ES-I3 (cell line): Measurements from ENCODE around the gene HK3.
"Not testable (repeated sequence)": the region's sequence is repeated elsewhere in the genome, so short reads cannot be mapped to it uniquely, and the experiment has no call there.

Experiments used
- H3K36me3 ChIP-seq: 2 replicates; pipeline ENCODE4 v1.6.1; 2013; ENCODE audit warnings: mild to moderate bottlenecking, low read length, control low read depth, moderate library complexity; ENCODE audit not compliant: insufficient read depth
- H3K4me1 ChIP-seq: 2 replicates; pipeline ENCODE4 v1.6.1; 2013; ENCODE audit warnings: mild to moderate bottlenecking, control low read depth, low read length; ENCODE audit not compliant: insufficient read depth
- H3K9ac ChIP-seq: 2 replicates; pipeline ENCODE4 v1.6.1; 2013; ENCODE audit warnings: low read depth, mild to moderate bottlenecking, low read length, moderate library complexity
- H3K9me3 ChIP-seq: 2 replicates; pipeline ENCODE4 v1.6.1; 2013; ENCODE audit warnings: mild to moderate bottlenecking, low read length, moderate library complexity; ENCODE audit not compliant: control insufficient read depth, insufficient read depth

The HK3 gene

DNA sequence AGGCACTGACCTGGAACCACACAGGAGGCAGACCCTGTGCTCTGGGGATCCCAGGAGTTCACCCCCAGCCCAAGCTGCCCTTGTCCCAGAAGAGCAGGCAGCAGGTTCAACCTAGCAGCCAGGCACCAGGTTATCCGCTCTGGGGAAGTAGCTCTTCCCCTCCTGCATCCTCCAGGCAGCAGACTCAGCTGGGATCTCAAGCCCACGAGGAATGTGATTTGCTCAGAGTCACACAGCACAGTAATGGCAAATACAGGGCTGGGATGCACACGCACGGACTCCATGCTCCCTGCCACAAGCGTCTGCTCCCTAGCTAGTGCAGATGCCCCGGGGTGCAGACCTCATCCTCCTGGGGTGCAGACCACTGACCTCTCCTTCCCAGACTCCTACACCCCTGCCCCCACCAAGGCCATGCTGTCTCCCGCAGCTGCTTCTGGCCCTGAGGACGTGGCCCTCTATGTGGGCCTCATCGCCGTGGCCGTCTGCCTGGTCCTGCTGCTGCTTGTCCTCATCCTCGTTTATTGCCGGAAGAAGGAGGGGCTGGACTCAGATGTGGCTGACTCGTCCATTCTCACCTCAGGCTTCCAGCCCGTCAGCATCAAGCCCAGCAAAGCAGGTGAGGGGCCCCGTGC, 25.5 kb downstream of the HK3 start:
- no peaks in the 10 kb centered on the region for H3K36me3 ChIP-seq
- no peaks in the 10 kb centered on the region; the same call in 1 of the 2 replicates for H3K4me1 ChIP-seq
- H3K9ac ChIP-seq = no peak overlapping the region
- no peaks in the 10 kb centered on the region for H3K9me3 ChIP-seq

DNA sequence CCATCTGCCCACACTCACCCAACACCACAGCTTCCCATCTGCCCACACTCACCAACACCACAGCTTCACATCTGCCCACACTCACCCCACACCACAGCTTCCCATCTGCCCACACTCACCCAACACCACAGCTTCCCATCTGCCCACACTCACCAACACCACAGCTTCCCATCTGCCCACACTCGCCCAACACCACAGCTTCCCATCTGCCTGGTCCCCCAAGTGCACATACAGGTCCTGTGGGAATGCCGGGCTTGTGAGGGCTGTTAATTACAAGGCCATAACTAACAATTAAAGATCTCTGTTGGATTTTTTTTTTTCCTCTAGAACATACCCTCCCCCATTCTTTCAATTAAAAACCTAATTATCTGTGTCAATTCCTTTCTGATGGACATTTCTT, 26.1 kb downstream of the HK3 start:
- not testable (repeated sequence) for H3K4me1 ChIP-seq, H3K9me3 ChIP-seq, H3K9ac ChIP-seq, H3K36me3 ChIP-seq

GRCh38 chr5:176872586-176872985, 26.6 kb downstream of the HK3 start:
- H3K9me3 ChIP-seq, H3K4me1 ChIP-seq, H3K9ac ChIP-seq, H3K36me3 ChIP-seq: not testable (repeated sequence)

GRCh38 chr5:176870644-176871043, 28.5 kb downstream of the HK3 start:
- H3K4me1 ChIP-seq, H3K9me3 ChIP-seq, H3K36me3 ChIP-seq, H3K9ac ChIP-seq: not testable (repeated sequence)

DNA sequence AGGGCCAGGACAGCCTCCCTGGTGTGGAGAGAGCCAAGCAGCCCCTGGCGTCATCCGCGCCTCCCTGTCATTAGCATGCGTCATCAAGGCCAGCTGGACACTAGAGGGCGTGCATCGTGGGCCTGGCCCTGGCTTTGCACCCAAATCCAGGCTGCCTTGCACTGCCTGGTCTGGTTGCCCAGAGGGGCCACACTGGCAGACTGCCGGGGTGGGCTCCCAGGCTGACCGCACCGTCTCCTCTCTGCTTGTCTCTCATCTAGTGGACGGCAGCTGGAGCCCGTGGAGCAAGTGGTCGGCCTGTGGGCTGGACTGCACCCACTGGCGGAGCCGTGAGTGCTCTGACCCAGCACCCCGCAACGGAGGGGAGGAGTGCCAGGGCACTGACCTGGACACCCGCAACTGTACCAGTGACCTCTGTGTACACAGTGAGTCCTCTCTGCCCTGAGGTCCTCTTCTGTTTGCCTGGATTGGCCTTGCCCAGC, 29.0 kb downstream of the HK3 start:
- Histone ChIP-seq H3K9ac (no peak overlapping the region), H3K36me3 (no peaks in the 10 kb centered on the region), H3K4me1 (no peaks in the 10 kb centered on the region; the same call in 1 of the 2 replicates), H3K9me3 (no peaks in the 10 kb centered on the region)

DNA sequence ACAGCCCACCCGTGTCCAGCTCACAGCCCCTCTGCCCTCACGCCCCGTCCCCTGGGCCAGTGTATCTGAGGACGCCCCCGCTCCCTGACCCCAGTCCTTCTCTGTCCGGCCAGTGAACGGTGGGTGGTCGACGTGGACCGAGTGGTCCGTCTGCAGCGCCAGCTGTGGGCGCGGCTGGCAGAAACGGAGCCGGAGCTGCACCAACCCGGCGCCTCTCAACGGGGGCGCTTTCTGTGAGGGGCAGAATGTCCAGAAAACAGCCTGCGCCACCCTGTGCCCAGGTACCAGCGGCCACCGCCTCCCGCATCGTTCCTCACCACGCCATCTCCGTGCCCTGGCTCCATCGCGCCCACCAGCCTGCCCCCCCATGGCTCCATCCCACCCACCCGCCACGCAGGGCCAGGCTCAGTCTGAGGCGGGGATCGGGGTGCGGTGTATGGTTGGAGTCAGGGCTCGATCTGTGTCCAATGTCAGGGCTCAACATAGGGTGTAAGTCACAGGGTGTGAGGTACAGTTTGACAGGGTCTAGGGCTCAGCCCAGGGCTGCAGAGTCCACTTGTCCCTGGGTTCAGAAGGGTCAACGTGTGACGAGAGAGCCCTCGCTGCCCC, 29.5 kb downstream of the HK3 start:
- H3K9me3 ChIP-seq = no peaks in the 10 kb centered on the region
- H3K4me1 ChIP-seq = no peaks in the 10 kb centered on the region; the same call in 1 of the 2 replicates
- no peak overlapping the region for H3K9ac ChIP-seq

DNA sequence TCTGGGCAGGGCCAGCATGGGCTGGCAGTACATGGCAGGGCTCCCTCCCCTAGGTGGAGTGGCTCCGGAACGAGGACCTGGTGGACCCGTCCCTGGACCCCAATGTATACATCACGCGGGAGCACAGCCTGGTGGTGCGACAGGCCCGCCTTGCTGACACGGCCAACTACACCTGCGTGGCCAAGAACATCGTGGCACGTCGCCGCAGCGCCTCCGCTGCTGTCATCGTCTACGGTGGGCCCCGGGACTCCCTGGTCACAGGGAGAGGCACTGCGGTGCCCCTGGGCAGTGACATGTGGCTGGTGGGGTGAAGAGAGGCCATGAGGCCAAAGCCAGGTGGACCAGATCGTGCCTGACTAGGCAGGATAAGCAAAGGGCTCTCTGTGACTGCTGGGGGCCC, 30.4 kb downstream of the HK3 start:
- Histone ChIP-seq H3K9me3 (no peaks in the 10 kb centered on the region), H3K4me1 (peaks cover 4% of the 10 kb centered on the region; the same call in 1 of the 2 replicates), H3K36me3 (no peaks in the 10 kb centered on the region), H3K9ac (no peak overlapping the region)

More for the DNA sequence above, 29.5 kb downstream of the HK3 start:
- no peaks in the 10 kb centered on the region for H3K36me3 ChIP-seq

- H3K36me3 ChIP-seq = no peaks in the 10 kb centered on the region
- no peak overlapping the region for H3K9ac ChIP-seq
- peaks cover 8% of the 10 kb centered on the region; the same call in 1 of the 2 replicates for H3K4me1 ChIP-seq
These were observed 31.0 kb downstream of the HK3 start for GRCh38 chr5:176868126-176868525.

GRCh38 chr5:176866707-176867310, 32.3 kb downstream of the HK3 start:
- H3K36me3 ChIP-seq = no peaks in the 10 kb centered on the region

More at GRCh38 chr5:176868126-176868525, 31.0 kb downstream of the HK3 start:
- no peaks in the 10 kb centered on the region for H3K9me3 ChIP-seq

DNA sequence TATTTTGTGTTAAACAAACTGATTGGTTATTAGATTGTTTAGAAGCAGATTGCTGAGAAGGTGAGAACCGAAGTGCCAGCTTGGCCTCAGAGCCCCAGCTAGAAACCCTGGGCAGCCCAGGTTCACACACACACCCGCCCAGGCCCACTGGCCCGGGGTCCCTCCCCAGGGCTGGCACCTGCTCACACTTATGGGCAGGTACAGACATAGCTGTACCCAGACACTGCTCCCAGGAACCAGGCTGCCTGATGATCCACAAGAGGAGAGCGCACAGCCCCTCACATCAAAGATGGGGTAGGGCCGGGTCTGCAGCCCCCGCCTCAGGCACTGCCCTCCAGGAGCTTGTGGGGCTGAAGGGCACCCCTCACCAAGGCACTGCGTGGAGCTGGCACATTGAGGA, 33.2 kb downstream of the HK3 start:
- no peaks in the 10 kb centered on the region for H3K9me3 ChIP-seq
- H3K36me3 ChIP-seq = no peaks in the 10 kb centered on the region
- peaks cover 15% of the 10 kb centered on the region; the same call in 1 of the 2 replicates for H3K4me1 ChIP-seq
- H3K9ac ChIP-seq = no peak overlapping the region

More at GRCh38 chr5:176866707-176867310, 32.3 kb downstream of the HK3 start:
- Histone ChIP-seq H3K4me1 (peaks cover 12% of the 10 kb centered on the region; the same call in 1 of the 2 replicates), H3K9me3 (no peaks in the 10 kb centered on the region), H3K9ac (no peak overlapping the region)

- H3K4me1 ChIP-seq = peaks cover 15% of the 10 kb centered on the region; the same call in 1 of the 2 replicates
- H3K9me3 ChIP-seq = no peaks in the 10 kb centered on the region
- H3K9ac ChIP-seq = no peak overlapping the region
- H3K36me3 ChIP-seq = no peaks in the 10 kb centered on the region
These were observed 34.4 kb downstream of the HK3 start for GRCh38 chr5:176864755-176865154.

GRCh38 chr5:176863765-176864098, 35.4 kb downstream of the HK3 start:
- Histone ChIP-seq H3K36me3 (no peaks in the 10 kb centered on the region), H3K9ac (no peak overlapping the region), H3K9me3 (no peaks in the 10 kb centered on the region), H3K4me1 (peaks cover 15% of the 10 kb centered on the region; the same call in 1 of the 2 replicates)

DNA sequence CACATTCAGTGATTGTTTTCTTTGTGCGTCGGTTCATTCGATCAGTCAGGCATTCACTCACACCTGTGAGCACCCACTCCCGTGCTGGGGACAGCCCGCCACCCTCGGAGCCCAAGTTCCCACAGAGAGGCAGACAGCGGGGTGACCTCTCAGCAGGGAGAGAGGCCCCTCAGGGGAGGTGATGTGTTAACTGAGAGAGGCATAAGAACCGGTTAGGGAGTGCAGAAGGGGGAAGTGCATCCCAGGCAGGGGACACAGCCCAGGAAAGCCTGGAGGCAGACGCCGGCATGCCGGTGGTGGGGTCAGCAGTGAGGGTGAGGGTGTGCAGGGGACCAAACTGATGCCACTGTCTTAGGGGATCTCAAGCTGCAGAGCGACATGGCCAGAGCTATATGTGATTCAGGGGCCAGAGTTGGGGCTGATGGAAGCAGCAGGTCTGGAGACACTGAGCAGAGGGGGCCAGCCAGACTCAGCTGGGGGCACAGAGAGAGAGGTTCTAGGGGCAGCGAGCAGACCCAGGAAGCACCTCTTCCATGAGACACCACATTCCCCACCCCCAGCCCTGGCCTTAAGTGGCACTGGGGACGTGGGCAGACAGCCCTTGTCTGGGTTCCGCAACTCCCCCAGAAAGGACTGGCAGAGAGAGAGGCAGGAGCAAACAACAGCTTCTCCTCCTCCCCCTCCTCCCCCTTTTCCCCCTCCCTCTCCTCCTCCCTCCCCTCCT, 35.9 kb downstream of the HK3 start:
- Histone ChIP-seq H3K36me3 (no peaks in the 10 kb centered on the region), H3K4me1 (peaks cover 15% of the 10 kb centered on the region; the same call in 1 of the 2 replicates), H3K9me3 (no peaks in the 10 kb centered on the region), H3K9ac (peak overlapping the region; percentile 1; the same call in 1 of the 2 replicates)

DNA sequence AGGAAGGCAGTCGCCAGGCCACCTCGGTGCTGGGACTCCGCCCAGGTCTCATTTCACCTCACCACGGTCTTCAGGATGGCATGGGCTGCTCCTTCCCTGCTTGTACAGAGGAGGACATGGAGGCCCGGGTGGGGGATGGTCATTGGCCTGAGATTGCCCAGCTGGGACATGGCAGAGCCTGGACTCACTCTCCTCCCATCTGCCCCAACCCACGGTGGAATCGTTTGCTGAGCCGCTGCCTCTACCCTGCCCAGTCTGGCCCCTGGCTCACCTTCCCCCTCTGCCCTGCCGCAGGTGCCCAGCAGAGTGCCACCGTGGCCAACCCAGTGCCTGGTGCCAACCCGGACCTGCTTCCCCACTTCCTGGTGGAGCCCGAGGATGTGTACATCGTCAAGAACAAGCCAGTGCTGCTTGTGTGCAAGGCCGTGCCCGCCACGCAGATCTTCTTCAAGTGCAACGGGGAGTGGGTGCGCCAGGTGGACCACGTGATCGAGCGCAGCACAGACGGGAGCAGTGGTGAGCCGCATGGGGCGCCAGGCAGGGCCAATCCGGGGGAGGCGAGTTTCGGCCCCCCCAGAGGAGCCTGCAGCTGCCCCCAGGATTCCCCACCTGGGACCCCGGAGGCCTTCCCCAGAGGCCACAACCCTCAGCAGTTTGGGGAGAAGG, 36.7 kb downstream of the HK3 start:
- no peak overlapping the region for H3K9ac ChIP-seq
- peaks cover 15% of the 10 kb centered on the region; the same call in 1 of the 2 replicates for H3K4me1 ChIP-seq
- no peaks in the 10 kb centered on the region for H3K36me3 ChIP-seq
- no peaks in the 10 kb centered on the region for H3K9me3 ChIP-seq
